ENCODE measurements around the gene CCDC7. TPM values are rescaled to one million over a fixed set of nuclear protein-coding genes. Genes with fewer than 3 reads are reported as not detected.

Gene CCDC7
- total and polyA plus RNA-seq, 2 experiments from 2014 or later: 0.83 to 1.6 TPM

DNA sequence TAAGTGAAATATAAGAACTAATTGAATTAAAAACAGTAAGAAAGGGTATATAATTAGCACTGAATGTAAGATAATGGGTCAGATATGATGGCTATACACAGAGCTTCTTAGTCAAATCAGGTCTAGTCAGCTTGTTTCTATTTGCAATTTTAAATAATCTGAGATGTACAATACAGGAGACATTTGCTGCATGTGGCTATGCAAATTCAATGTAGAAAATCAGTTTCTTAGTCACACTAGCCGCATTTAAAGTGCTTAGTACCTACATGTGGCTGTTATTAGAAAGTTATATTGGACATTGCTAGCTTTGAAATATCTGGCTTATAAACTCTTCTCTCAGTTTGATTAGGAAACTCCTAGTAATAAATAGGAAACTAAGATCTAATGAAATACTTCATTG is 25.3 kb downstream of the CCDC7 start:
- Histone ChIP-seq H3K27me3 (ENCODE audit: insufficient read depth) (no peaks in the 10 kb centered on the region), H3K36me3 (ENCODE audit: insufficient read depth) (no peaks in the 10 kb centered on the region), H3K4me1 (ENCODE audit: insufficient read depth) (no peaks in the 10 kb centered on the region), H3K9me2 (ENCODE audit: insufficient read depth) (no peaks in the 10 kb centered on the region), H3F3A (replicated peaks; ENCODE audit: low read depth) (no peaks in the 10 kb centered on the region), H3K79me2 (replicated peaks; ENCODE audit: insufficient read depth) (no peaks in the 10 kb centered on the region), H3K4me2 (no peak overlapping the region), H3K27ac (ENCODE audit: low read depth) (no peak overlapping the region), H3K4me3 (no peak overlapping the region), H2AFZ (no peak overlapping the region), H4K20me1 (replicated peaks; ENCODE audit: insufficient read depth) (no peaks in the 10 kb centered on the region)
- Mint-ChIP-seq H3K4me1 (no peaks in the 10 kb centered on the region), H3K36me3 (ENCODE audit: low read depth) (no peaks in the 10 kb centered on the region), H3K4me3 (no peak overlapping the region), H3K9me3 (no peaks in the 10 kb centered on the region), H3K27me3 (ENCODE audit: insufficient read depth, low read depth, poor library complexity) (no peaks in the 10 kb centered on the region), H3K27ac (no peak overlapping the region)
- ATAC-seq (no peak), DNase-seq (ENCODE audit: low spot score) (no peak)
- TF ChIP-seq STAT1 (IDR thresholded peaks at IDR 0.05; ENCODE audit: unreplicated experiment) (no peak), JUNB (IDR thresholded peaks at IDR 0.05; ENCODE audit: unreplicated experiment) (no peak)
- TF ChIP-seq, protein P1, sequence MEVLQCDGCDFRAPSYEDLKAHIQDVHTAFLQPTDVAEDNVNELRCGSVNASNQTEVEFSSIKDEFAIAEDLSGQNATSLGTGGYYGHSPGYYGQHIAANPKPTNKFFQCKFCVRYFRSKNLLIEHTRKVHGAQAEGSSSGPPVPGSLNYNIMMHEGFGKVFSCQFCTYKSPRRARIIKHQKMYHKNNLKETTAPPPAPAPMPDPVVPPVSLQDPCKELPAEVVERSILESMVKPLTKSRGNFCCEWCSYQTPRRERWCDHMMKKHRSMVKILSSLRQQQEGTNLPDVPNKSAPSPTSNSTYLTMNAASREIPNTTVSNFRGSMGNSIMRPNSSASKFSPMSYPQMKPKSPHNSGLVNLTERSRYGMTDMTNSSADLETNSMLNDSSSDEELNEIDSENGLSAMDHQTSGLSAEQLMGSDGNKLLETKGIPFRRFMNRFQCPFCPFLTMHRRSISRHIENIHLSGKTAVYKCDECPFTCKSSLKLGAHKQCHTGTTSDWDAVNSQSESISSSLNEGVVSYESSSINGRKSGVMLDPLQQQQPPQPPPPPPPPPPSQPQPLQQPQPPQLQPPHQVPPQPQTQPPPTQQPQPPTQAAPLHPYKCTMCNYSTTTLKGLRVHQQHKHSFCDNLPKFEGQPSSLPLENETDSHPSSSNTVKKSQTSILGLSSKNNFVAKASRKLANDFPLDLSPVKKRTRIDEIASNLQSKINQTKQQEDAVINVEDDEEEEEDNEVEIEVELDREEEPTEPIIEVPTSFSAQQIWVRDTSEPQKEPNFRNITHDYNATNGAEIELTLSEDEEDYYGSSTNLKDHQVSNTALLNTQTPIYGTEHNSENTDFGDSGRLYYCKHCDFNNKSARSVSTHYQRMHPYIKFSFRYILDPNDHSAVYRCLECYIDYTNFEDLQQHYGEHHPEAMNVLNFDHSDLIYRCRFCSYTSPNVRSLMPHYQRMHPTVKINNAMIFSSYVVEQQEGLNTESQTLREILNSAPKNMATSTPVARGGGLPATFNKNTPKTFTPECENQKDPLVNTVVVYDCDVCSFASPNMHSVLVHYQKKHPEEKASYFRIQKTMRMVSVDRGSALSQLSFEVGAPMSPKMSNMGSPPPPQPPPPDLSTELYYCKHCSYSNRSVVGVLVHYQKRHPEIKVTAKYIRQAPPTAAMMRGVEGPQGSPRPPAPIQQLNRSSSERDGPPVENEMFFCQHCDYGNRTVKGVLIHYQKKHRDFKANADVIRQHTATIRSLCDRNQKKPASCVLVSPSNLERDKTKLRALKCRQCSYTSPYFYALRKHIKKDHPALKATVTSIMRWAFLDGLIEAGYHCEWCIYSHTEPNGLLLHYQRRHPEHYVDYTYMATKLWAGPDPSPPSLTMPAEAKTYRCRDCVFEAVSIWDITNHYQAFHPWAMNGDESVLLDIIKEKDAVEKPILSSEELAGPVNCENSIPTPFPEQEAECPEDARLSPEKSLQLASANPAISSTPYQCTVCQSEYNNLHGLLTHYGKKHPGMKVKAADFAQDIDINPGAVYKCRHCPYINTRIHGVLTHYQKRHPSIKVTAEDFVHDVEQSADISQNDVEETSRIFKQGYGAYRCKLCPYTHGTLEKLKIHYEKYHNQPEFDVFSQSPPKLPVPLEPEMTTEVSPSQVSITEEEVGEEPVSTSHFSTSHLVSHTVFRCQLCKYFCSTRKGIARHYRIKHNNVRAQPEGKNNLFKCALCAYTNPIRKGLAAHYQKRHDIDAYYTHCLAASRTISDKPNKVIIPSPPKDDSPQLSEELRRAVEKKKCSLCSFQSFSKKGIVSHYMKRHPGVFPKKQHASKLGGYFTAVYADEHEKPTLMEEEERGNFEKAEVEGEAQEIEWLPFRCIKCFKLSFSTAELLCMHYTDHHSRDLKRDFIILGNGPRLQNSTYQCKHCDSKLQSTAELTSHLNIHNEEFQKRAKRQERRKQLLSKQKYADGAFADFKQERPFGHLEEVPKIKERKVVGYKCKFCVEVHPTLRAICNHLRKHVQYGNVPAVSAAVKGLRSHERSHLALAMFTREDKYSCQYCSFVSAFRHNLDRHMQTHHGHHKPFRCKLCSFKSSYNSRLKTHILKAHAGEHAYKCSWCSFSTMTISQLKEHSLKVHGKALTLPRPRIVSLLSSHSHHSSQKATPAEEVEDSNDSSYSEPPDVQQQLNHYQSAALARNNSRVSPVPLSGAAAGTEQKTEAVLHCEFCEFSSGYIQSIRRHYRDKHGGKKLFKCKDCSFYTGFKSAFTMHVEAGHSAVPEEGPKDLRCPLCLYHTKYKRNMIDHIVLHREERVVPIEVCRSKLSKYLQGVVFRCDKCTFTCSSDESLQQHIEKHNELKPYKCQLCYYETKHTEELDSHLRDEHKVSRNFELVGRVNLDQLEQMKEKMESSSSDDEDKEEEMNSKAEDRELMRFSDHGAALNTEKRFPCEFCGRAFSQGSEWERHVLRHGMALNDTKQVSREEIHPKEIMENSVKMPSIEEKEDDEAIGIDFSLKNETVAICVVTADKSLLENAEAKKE (CRISPR knock-in tag; IDR thresholded peaks at IDR 0.05): no peak

DNA sequence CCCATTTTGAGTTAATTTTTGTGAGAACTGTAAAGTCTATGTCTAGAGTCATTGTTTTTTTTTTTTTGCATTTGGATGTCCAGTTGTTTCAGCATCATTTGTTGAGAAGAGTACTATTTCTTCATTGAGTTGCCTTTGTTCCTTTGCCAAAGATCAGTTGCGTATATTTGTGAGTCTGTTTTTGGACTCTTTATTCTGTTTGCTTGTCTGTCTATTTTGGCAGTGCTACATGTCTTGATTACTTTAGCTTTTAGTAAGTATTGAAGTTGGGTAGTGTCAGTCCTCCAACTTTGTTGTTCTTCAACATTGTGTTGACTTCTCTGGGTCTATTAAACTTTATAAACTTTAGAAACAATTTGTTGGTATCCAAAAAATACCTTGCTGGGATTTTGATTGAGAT is 31.6 kb downstream of the CCDC7 start:
- H2AFZ ChIP-seq: no peak overlapping the region
- Mint-ChIP-seq H3K4me3 (no peak overlapping the region), H3K9me3 (no peaks in the 10 kb centered on the region; the same call in 2 of the 3 replicates), H3K36me3 (ENCODE audit: low read depth) (peaks cover 5% of the 10 kb centered on the region; the same call in 2 of the 3 replicates), H3K27ac (no peak overlapping the region), H3K27me3 (ENCODE audit: insufficient read depth, low read depth, poor library complexity) (no peaks in the 10 kb centered on the region), H3K4me1 (no peaks in the 10 kb centered on the region)
- ATAC-seq (no peak), DNase-seq (ENCODE audit: low spot score) (no peak)
- H3K36me3 ChIP-seq (ENCODE audit: insufficient read depth): no peaks in the 10 kb centered on the region
- H3K4me1 ChIP-seq (ENCODE audit: insufficient read depth): no peaks in the 10 kb centered on the region
- H3K27ac ChIP-seq (ENCODE audit: low read depth): no peak overlapping the region
- H3K9me2 ChIP-seq (ENCODE audit: insufficient read depth): no peaks in the 10 kb centered on the region
- H3K4me2 ChIP-seq: no peak overlapping the region
- H3K4me3 ChIP-seq: no peak overlapping the region
- no peak for TF ChIP-seq NANOG (IDR thresholded peaks at IDR 0.05; ENCODE audit: borderline replicate concordance)
- TF ChIP-seq, protein P2, sequence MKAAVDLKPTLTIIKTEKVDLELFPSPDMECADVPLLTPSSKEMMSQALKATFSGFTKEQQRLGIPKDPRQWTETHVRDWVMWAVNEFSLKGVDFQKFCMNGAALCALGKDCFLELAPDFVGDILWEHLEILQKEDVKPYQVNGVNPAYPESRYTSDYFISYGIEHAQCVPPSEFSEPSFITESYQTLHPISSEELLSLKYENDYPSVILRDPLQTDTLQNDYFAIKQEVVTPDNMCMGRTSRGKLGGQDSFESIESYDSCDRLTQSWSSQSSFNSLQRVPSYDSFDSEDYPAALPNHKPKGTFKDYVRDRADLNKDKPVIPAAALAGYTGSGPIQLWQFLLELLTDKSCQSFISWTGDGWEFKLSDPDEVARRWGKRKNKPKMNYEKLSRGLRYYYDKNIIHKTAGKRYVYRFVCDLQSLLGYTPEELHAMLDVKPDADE (IDR thresholded peaks at IDR 0.05): no peak
- no peak for TF ChIP-seq STAT1 (IDR thresholded peaks at IDR 0.05; ENCODE audit: unreplicated experiment)
- TF ChIP-seq JUNB (IDR thresholded peaks at IDR 0.05; ENCODE audit: unreplicated experiment): no peak
- no peaks in the 10 kb centered on the region for H3K27me3 ChIP-seq (ENCODE audit: insufficient read depth)
- H3K79me2 ChIP-seq (replicated peaks; ENCODE audit: insufficient read depth): no peaks in the 10 kb centered on the region
- no peaks in the 10 kb centered on the region for H3F3A ChIP-seq (replicated peaks; ENCODE audit: low read depth)
- H4K20me1 ChIP-seq (replicated peaks; ENCODE audit: insufficient read depth): no peaks in the 10 kb centered on the region

All from GM23338 (cell line).